ENCODE results near the gene EBP. TPM values are rescaled to one million over a fixed set of nuclear protein-coding genes. Genes with fewer than 3 reads are reported as not detected.

The EBP gene
- polyA plus RNA-seq (ENCODE audit: low read depth in 6 of 6) = 10 to 100 TPM; 54.3 to 83.5 (median 64.1) TPM

DNA sequence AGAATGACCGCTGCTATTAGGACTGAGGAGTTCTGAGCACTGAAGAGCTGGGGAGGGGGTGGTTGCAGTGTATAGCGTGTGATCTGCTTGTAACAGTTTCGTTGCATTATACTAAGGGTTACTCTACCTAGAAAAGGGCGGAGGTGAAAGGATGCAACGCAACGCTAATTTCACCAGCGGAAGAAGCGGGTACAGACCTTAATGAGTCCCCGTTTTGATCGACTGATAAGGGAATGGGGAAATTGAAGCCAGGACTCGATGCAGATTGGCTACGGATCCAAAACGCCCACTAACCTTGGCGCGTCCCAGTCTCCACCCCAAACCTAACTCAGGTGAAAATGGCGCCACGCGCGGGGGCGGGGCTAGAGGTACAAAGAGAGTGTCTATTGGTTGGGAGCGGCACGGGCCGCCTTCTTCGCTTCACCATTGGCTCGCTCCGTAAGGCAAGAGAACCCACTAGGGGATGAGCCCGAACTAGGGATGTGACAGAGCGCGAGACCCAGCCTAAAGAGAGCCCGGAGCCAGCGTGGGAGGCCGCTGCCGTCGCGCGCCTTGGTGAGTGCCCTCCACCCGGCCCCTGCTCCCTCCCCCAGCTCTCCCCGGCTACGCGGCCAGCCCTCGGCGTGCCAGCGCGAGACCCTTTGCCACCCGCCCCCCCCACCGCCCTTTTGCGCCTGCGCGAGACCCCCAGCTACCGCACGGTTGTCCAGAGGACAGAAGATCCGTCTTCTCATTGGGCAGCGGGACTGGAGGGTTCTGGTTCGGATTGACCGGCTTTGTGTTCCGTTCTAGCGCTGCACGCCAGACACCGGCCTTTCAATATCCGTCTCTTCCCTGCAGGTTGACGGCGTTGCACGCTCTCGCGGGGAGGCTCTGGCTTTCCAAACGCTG is at the start of gene EBP:
Gene EBP, plus strand, starts transcription at position 456 of the 891 bp plus-strand sequence. CDS start 1,964 bp downstream, outside the sequence.
- peak; percentile 94 for ATAC-seq (ENCODE audit: low read depth in 2 of 2)
- H3K4me3 Mint-ChIP-seq = peak within 1 kb of the TSS; percentile 80 to 99 (median 92)
- peak; percentile 93 for DNase-seq
- peak within 1 kb of the TSS; percentile 20 to 99 (median 94) for H3K27ac Mint-ChIP-seq
- peaks cover 10 to 30% (median 17%) of the 10 kb centered on the region in 3 donors for H3K4me1 Mint-ChIP-seq
- H3K9me3 Mint-ChIP-seq = peaks cover 0 to 5% (median 0%) of the 10 kb centered on the region in 7 donors
- H3K27me3 Mint-ChIP-seq = no peaks in the 10 kb centered on the region
- H3K36me3 Mint-ChIP-seq = peaks cover 0 to 2% of the 10 kb centered on the region in 2 donors

- ATAC-seq (ENCODE audit: low read depth in 2 of 2) (no peak), DNase-seq (no peak)
- Mint-ChIP-seq H3K27ac (no peak overlapping the region), H3K4me1 (peaks cover 33 to 43% (median 38%) of the 10 kb centered on the region in 3 donors), H3K36me3 (no peaks in the 10 kb centered on the region), H3K27me3 (no peaks in the 10 kb centered on the region), H3K4me3 (peak overlapping the region in 1 of 8 donors; percentile 47), H3K9me3 (peaks cover 0 to 4% (median 1%) of the 10 kb centered on the region in 7 donors)
These were observed 49.4 kb upstream of the EBP start for GRCh38 chrX:48472225-48472624.

DNA sequence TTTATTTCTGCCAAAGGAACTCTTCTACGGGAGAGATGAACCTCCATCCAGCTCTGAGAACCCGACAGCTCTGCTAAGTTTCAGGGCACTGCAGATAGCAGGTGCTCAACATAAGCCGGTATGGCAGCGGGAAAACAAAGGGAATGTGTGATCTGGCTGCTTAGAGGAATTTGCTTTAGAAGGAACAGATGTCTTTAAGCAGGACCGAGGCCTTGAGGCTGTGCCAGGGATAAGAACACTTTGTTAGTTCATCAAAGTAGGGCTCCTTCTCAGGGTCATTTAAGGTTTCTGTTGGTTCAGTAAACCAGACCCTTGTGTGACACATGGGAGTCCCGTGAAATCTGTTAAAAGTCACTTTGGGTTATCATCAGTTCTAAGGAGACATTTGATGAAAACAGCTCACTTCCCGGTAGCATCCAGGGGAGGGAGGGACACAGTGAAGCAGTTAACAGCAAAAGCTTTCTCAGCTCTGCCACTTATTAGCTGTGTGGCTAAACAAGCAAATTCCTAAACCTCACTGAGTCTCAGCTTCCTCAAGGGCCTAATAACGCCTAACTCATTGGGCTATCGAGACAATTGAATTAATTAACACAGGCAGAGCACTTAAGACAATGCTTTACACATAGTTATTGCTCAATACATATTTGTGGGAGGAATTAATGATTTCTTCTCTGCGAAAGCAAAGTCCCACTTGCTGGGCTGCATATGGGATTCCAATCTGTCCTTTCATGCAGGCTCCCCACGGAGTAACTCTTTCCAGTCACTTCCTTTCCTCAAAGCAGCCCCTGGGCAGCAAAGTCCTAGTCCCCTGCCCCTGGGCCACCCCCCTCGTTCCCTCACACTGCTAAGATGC is 48.5 kb upstream of the EBP start:
- H3K4me1 Mint-ChIP-seq = peaks cover 33 to 45% (median 41%) of the 10 kb centered on the region in 3 donors
- H3K27ac Mint-ChIP-seq = peak overlapping the region in 2 of 6 donors; percentile 59 to 76
- no peaks in the 10 kb centered on the region for H3K36me3 Mint-ChIP-seq
- no peaks in the 10 kb centered on the region for H3K27me3 Mint-ChIP-seq
- H3K9me3 Mint-ChIP-seq = peaks cover 0 to 4% (median 1%) of the 10 kb centered on the region in 7 donors
- DNase-seq = no peak
- no peak for ATAC-seq (ENCODE audit: low read depth in 2 of 2)
- H3K4me3 Mint-ChIP-seq = peak overlapping the region in 3 of 8 donors; percentile 39 to 48 (median 47)

DNA sequence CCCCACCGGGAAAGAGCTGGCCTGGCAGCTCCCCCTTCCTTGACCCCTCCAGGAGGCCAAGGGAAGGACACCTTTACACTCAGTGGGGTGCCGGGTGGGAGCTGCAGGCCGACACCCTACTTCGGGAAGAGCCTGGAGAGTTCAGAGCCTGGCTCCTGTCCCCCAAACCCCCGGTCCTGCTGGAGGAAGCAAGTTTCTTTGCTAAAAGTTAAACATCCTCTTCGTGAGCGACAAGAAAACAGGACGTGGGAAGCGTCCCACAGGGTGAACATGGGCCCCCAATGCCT is 48.0 kb upstream of the EBP start:
- Mint-ChIP-seq H3K27ac (peak overlapping the region in 2 of 6 donors; percentile 59 to 76), H3K4me3 (peak overlapping the region in 2 of 8 donors; percentile 39 to 47), H3K4me1 (peaks cover 32 to 42% (median 41%) of the 10 kb centered on the region in 3 donors), H3K27me3 (no peaks in the 10 kb centered on the region), H3K36me3 (no peaks in the 10 kb centered on the region), H3K9me3 (peaks cover 0 to 4% (median 1%) of the 10 kb centered on the region in 7 donors)
- DNase-seq (no peak), ATAC-seq (ENCODE audit: low read depth in 2 of 2) (no peak)

DNA sequence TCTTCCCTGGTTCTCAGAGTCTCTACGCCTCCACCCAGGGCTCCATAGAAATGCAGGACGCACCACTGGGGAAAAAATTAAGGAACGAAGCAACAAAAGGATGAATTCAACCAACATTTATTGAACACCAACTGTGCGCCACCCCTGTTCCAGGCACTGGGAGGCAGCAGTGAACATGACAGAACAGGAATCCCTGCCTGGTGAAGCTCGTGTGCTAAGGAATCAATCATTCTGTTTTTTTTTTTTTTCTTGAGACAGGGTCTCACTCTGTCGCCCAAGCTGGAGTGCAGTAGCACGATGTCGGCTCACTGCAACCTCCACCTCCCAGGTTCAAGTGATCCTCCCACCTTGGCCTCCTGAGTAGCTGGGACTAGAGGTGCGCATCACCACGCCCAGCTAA is 47.5 kb upstream of the EBP start:
- H3K4me3 Mint-ChIP-seq = peak overlapping the region in 1 of 8 donors; percentile 18
- no peaks in the 10 kb centered on the region for H3K27me3 Mint-ChIP-seq
- H3K36me3 Mint-ChIP-seq = no peaks in the 10 kb centered on the region

GRCh38 chrX:48474581-48474980 is 47.0 kb upstream of the EBP start:
- ATAC-seq (ENCODE audit: low read depth in 2 of 2) = no peak
- peaks cover 27 to 34% (median 33%) of the 10 kb centered on the region in 3 donors for H3K4me1 Mint-ChIP-seq
- no peaks in the 10 kb centered on the region for H3K36me3 Mint-ChIP-seq
- peaks cover 0 to 4% (median 1%) of the 10 kb centered on the region in 7 donors for H3K9me3 Mint-ChIP-seq
- no peaks in the 10 kb centered on the region for H3K27me3 Mint-ChIP-seq
- H3K27ac Mint-ChIP-seq = peak overlapping the region in 1 of 6 donors; percentile 54
- H3K4me3 Mint-ChIP-seq = peak overlapping the region in 2 of 8 donors; percentile 74 to 96
- no peak for DNase-seq

More for the DNA sequence above, 47.5 kb upstream of the EBP start:
- H3K4me1 Mint-ChIP-seq = peaks cover 29 to 38% (median 37%) of the 10 kb centered on the region in 3 donors
- H3K27ac Mint-ChIP-seq = no peak overlapping the region
- ATAC-seq (ENCODE audit: low read depth in 2 of 2) = no peak
- no peak for DNase-seq
- H3K9me3 Mint-ChIP-seq = peaks cover 0 to 4% (median 1%) of the 10 kb centered on the region in 7 donors

GRCh38 chrX:48475296-48475695 is 46.3 kb upstream of the EBP start:
- H3K9me3 Mint-ChIP-seq = peaks cover 0 to 4% (median 1%) of the 10 kb centered on the region in 7 donors
- H3K4me1 Mint-ChIP-seq = peaks cover 26 to 29% (median 29%) of the 10 kb centered on the region in 3 donors
- ATAC-seq (ENCODE audit: low read depth in 2 of 2) = no peak
- peaks cover 0 to 3% of the 10 kb centered on the region in 2 donors for H3K36me3 Mint-ChIP-seq
- peak overlapping the region in 5 of 6 donors; percentile 77 to 95 (median 93) for H3K27ac Mint-ChIP-seq
- H3K27me3 Mint-ChIP-seq = no peaks in the 10 kb centered on the region
- DNase-seq = no peak
- peak overlapping the region; percentile 83 to 96 (median 92) for H3K4me3 Mint-ChIP-seq

DNA sequence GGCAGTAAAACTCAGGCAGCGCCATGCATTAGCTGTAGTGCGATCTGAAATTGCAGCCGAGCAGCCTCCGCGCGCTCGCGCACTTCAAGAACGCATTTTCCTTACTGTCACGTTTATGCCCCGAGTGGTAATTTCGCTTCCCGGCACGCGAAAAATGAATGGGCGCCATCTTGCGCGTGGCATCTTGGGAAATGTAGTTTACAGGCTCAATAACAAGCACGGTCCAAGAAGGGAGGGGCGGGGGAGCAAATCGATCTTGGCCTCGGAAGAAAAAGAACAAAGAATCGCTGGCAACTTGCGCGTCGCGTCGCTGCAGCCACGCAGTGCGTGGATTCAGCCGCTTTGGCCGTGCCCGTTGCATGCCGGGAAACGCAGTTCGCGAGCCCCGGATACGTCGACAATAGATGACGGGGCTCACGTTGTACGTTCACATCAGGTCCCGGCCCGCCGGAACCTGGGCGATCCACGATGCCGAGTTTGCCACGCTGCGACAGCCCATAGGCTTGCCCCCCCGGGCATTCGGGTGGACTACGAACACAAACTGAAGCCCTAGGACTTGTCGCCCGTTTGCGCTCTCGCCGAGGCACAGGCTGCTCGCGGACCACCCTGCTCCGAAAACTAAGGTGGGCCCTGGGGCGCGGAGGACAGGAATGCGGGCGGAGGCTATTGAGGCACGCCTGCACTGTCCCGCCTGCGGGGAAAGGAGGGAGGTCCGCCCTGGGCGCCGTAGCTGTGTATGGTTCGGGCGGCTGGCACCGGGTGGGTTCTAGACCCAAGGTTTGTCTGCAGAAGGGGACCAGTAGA is 45.6 kb upstream of the EBP start, which contains the start of gene FTSJ1:
Gene FTSJ1, plus strand, starts transcription at position 426 of the 804 bp plus-strand sequence. CDS start 1,849 bp downstream, outside the sequence.
- peaks cover 0 to 9% of the 10 kb centered on the region in 2 donors for H3K36me3 Mint-ChIP-seq
- H3K4me3 Mint-ChIP-seq = peak within 1 kb of the TSS; percentile 83 to 96 (median 92)
- peaks cover 0 to 4% (median 2%) of the 10 kb centered on the region in 7 donors for H3K9me3 Mint-ChIP-seq
- H3K27ac Mint-ChIP-seq = peak within 1 kb of the TSS; percentile 89 to 95 (median 93)
- peak; percentile 91 to 94 for ATAC-seq (ENCODE audit: low read depth in 2 of 2)
- no peaks in the 10 kb centered on the region for H3K27me3 Mint-ChIP-seq
- H3K4me1 Mint-ChIP-seq = peaks cover 29% of the 10 kb centered on the region in 3 donors
- DNase-seq = peak; percentile 88

- peaks cover 0 to 4% (median 2%) of the 10 kb centered on the region in 7 donors for H3K9me3 Mint-ChIP-seq
- DNase-seq (no peak), ATAC-seq (ENCODE audit: low read depth in 2 of 2) (no peak)
- no peaks in the 10 kb centered on the region for H3K27me3 Mint-ChIP-seq
- peak overlapping the region; percentile 84 to 95 (median 92) for H3K27ac Mint-ChIP-seq
- peaks cover 29% of the 10 kb centered on the region in 3 donors for H3K4me1 Mint-ChIP-seq
- H3K36me3 Mint-ChIP-seq = peaks cover 0 to 9% of the 10 kb centered on the region in 2 donors
- H3K4me3 Mint-ChIP-seq = peak overlapping the region; percentile 83 to 96 (median 92)
These were observed 44.7 kb upstream of the EBP start for GRCh38 chrX:48476919-48477318.

- peaks cover 0 to 9% of the 10 kb centered on the region in 2 donors for H3K36me3 Mint-ChIP-seq
- peaks cover 29% of the 10 kb centered on the region in 3 donors for H3K4me1 Mint-ChIP-seq
- DNase-seq (no peak), ATAC-seq (ENCODE audit: low read depth in 2 of 2) (no peak)
- peaks cover 0 to 4% (median 1%) of the 10 kb centered on the region in 7 donors for H3K9me3 Mint-ChIP-seq
- no peaks in the 10 kb centered on the region for H3K27me3 Mint-ChIP-seq
- H3K27ac Mint-ChIP-seq = peak overlapping the region in 2 of 6 donors; percentile 65 to 74
- H3K4me3 Mint-ChIP-seq = peak overlapping the region in 3 of 8 donors; percentile 29 to 83 (median 69)
These were observed 43.5 kb upstream of the EBP start for GRCh38 chrX:48477960-48478755.

DNA sequence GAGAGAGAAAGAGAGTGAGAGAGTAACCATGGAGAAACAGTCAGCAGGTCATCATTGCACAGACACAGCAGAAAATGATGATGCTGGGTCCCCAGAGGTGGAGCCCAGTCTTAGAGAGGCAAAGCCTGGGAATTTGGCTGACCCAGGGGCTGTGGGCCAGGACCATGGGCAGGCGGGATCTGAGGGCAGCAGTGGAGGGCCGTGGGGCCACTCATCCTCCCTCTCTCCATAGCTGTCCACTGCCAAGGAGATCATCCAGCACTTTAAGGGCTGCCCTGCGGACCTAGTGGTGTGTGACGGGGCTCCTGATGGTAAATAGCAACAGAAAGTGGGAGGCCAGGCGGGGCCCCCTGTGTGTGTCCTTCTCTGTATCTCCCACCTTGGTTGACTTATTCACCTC is 42.8 kb upstream of the EBP start:
- Mint-ChIP-seq H3K36me3 (peaks cover 0 to 9% of the 10 kb centered on the region in 2 donors), H3K4me1 (peaks cover 29% of the 10 kb centered on the region in 3 donors), H3K9me3 (peaks cover 0 to 4% (median 1%) of the 10 kb centered on the region in 7 donors), H3K27ac (no peak overlapping the region), H3K4me3 (peak overlapping the region in 1 of 8 donors; percentile 41), H3K27me3 (no peaks in the 10 kb centered on the region)
- ATAC-seq (ENCODE audit: low read depth in 2 of 2) (no peak), DNase-seq (no peak)
